ENCODE data around the gene GIPC2.

Gene GIPC2

GRCh38 chr1:78088486-78088885, 42.7 kb downstream of the GIPC2 start:
- Histone ChIP-seq H3K36me3 (ENCODE audit: insufficient read depth, low read length) (no peaks in the 10 kb centered on the region), H3K27me3 (ENCODE audit: control insufficient read depth, insufficient read depth, low read length) (no peaks in the 10 kb centered on the region), H3K4me2 (ENCODE audit: low read length) (no peak overlapping the region), H3K9me3 (replicated peaks; ENCODE audit: low read length) (no peaks in the 10 kb centered on the region), H3K9ac (ENCODE audit: low read depth, low read length) (no peak overlapping the region), H3K4me1 (ENCODE audit: control insufficient read depth, insufficient read depth, low read length) (peaks cover 16% of the 10 kb centered on the region), H3K4me3 (ENCODE audit: low read length) (no peak overlapping the region)

DNA sequence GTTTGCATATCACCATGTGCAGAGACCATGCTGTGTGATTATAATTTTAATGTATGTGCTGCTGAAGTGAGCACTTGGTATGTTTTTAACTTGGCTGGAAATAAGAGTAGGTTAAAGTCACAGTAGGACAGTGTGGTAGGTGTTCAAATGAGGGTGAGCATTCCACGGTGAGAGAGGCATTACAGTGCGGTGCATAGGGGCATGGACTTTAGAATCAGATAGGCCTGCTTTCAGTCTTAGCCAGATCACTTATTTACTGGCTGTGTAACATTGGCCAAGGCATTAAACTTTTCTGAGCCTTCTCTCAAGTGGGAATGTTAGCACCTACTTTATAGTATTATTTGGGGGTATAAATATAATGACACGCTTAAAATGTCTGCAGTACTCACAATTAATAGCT, 43.2 kb downstream of the GIPC2 start:
- Histone ChIP-seq H3K4me1 (ENCODE audit: control insufficient read depth, insufficient read depth, low read length) (peaks cover 21% of the 10 kb centered on the region), H3K4me3 (ENCODE audit: low read length) (no peak overlapping the region), H3K36me3 (ENCODE audit: insufficient read depth, low read length) (no peaks in the 10 kb centered on the region), H3K4me2 (ENCODE audit: low read length) (no peak overlapping the region), H3K9ac (ENCODE audit: low read depth, low read length) (no peak overlapping the region), H3K9me3 (replicated peaks; ENCODE audit: low read length) (no peaks in the 10 kb centered on the region), H3K27me3 (ENCODE audit: control insufficient read depth, insufficient read depth, low read length) (no peaks in the 10 kb centered on the region)

DNA sequence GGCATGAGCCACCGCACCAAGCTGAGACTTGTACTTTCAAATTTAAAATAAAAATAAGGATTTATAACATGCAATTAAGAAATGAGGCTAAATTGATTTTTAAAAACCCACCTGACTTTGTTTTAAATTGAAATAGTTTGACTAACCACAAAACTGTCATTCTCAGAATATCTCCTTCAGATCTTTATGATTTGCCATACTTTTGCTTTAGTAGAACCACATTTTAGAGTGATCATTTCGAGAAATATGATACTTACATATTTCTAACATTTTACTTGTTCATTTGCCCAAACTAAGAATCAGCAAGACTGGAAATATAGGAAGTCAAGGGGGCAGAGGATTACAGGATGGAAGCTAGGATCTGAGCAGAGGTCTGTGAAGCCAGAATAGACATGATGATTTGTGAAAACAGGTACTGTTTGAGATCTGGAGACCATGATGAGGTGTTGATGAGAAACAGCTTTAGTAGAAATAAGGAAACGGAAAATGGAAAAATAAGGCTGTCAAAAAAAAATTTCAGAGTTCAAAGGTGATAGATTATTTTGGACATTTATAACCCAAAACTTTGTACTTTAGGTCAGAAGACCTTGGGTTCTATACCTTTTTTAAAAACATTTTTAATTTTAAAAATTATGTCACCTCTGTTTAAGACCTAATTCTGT, 44.8 kb downstream of the GIPC2 start:
- Histone ChIP-seq H3K4me3 (ENCODE audit: low read length) (no peak overlapping the region), H3K36me3 (ENCODE audit: insufficient read depth, low read length) (no peaks in the 10 kb centered on the region), H3K4me1 (ENCODE audit: control insufficient read depth, insufficient read depth, low read length) (peaks cover 37% of the 10 kb centered on the region), H3K9ac (ENCODE audit: low read depth, low read length) (peak overlapping the region; percentile 3), H3K4me2 (ENCODE audit: low read length) (no peak overlapping the region), H3K27me3 (ENCODE audit: control insufficient read depth, insufficient read depth, low read length) (no peaks in the 10 kb centered on the region), H3K9me3 (replicated peaks; ENCODE audit: low read length) (no peaks in the 10 kb centered on the region)

GRCh38 chr1:78091215-78091813, 45.5 kb downstream of the GIPC2 start:
- Histone ChIP-seq H3K9me3 (replicated peaks; ENCODE audit: low read length) (no peaks in the 10 kb centered on the region), H3K36me3 (ENCODE audit: insufficient read depth, low read length) (no peaks in the 10 kb centered on the region), H3K4me2 (ENCODE audit: low read length) (no peak overlapping the region), H3K4me3 (ENCODE audit: low read length) (no peak overlapping the region), H3K4me1 (ENCODE audit: control insufficient read depth, insufficient read depth, low read length) (peaks cover 44% of the 10 kb centered on the region), H3K27me3 (ENCODE audit: control insufficient read depth, insufficient read depth, low read length) (no peaks in the 10 kb centered on the region), H3K9ac (ENCODE audit: low read depth, low read length) (no peak overlapping the region)

- Histone ChIP-seq H3K4me2 (ENCODE audit: low read length) (no peak overlapping the region), H3K27me3 (ENCODE audit: control insufficient read depth, insufficient read depth, low read length) (no peaks in the 10 kb centered on the region), H3K4me1 (ENCODE audit: control insufficient read depth, insufficient read depth, low read length) (peaks cover 50% of the 10 kb centered on the region), H3K4me3 (ENCODE audit: low read length) (no peak overlapping the region), H3K36me3 (ENCODE audit: insufficient read depth, low read length) (no peaks in the 10 kb centered on the region), H3K9me3 (replicated peaks; ENCODE audit: low read length) (no peaks in the 10 kb centered on the region), H3K9ac (ENCODE audit: low read depth, low read length) (no peak overlapping the region)
Observed at GRCh38 chr1:78091886-78092285, 46.1 kb downstream of the GIPC2 start.

DNA sequence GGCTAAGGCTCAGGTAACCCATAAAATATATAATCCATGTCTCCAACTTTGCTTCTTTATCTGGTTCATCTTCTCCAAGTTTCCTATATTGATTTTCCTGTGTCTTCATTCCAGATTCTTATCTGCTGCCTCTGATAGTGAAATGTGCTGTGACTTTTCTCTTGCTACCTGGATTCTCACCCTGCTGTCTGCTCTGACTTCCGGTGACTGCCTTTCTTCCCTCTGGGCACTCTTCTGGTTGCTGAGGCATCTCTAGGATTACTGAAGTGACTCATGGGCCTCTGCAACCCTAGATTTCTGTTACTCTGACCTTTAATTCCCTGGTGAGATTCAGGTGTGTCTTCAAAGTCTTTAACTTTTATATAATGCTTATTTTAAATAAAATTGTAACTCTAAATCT, 46.9 kb downstream of the GIPC2 start:
- Histone ChIP-seq H3K4me1 (ENCODE audit: control insufficient read depth, insufficient read depth, low read length) (peaks cover 57% of the 10 kb centered on the region), H3K27me3 (ENCODE audit: control insufficient read depth, insufficient read depth, low read length) (no peaks in the 10 kb centered on the region), H3K9ac (ENCODE audit: low read depth, low read length) (peak overlapping the region; percentile 16), H3K9me3 (replicated peaks; ENCODE audit: low read length) (no peaks in the 10 kb centered on the region), H3K36me3 (ENCODE audit: insufficient read depth, low read length) (no peaks in the 10 kb centered on the region), H3K4me2 (ENCODE audit: low read length) (no peak overlapping the region), H3K4me3 (ENCODE audit: low read length) (no peak overlapping the region)

DNA sequence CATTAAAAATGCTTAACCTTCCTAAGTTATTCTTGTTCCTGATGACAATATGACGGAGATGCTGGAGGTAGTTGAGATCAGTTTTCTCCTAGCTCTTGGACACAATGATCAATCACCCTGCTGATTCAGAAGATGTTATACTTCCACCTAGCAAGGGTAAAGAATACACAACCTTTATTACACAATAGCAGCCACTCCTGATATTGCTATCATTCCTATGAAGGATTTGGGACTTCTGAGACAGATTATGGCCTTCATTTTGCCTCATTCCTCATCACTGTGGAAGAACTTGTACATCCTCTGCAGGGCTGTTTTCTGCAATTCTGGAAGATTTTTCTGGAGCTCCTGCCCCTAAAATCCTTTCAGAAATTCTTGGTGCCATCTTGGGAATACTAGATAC, 47.8 kb downstream of the GIPC2 start:
- Histone ChIP-seq H3K9ac (ENCODE audit: low read depth, low read length) (no peak overlapping the region), H3K4me3 (ENCODE audit: low read length) (no peak overlapping the region), H3K9me3 (replicated peaks; ENCODE audit: low read length) (no peaks in the 10 kb centered on the region), H3K36me3 (ENCODE audit: insufficient read depth, low read length) (no peaks in the 10 kb centered on the region), H3K27me3 (ENCODE audit: control insufficient read depth, insufficient read depth, low read length) (no peaks in the 10 kb centered on the region), H3K4me1 (ENCODE audit: control insufficient read depth, insufficient read depth, low read length) (peaks cover 63% of the 10 kb centered on the region), H3K4me2 (ENCODE audit: low read length) (no peak overlapping the region)

GRCh38 chr1:78094639-78095038, 48.9 kb downstream of the GIPC2 start:
- H3K27me3 ChIP-seq (ENCODE audit: control insufficient read depth, insufficient read depth, low read length), result no peaks in the 10 kb centered on the region
- H3K4me3 ChIP-seq (ENCODE audit: low read length), result peak overlapping the region; percentile 35
- H3K4me1 ChIP-seq (ENCODE audit: control insufficient read depth, insufficient read depth, low read length), result peaks cover 63% of the 10 kb centered on the region
- H3K36me3 ChIP-seq (ENCODE audit: insufficient read depth, low read length), result no peaks in the 10 kb centered on the region
- H3K9ac ChIP-seq (ENCODE audit: low read depth, low read length), result peak overlapping the region; percentile 84
- H3K4me2 ChIP-seq (ENCODE audit: low read length), result peak overlapping the region; percentile 55
- no peaks in the 10 kb centered on the region for H3K9me3 ChIP-seq (replicated peaks; ENCODE audit: low read length)

DNA sequence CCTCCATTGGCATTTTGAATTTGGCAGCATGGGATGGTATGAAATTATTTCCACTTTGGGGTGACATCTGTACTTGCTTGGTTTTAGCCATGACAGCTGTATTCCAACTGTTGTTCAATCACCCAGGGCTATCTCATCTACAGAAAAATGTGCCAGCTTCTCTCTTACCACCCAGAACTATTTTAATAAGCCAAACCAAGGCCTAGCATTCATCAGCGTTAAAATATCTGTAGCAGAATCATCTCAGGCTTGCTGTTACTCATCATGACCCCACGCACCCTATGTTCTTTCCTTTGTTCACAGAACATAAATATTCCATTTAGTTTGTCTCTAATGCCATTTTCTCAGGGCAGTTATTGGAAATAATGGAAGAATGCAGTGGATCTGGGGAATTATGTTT, 49.8 kb downstream of the GIPC2 start:
- Histone ChIP-seq H3K9ac (ENCODE audit: low read depth, low read length) (peak overlapping the region; percentile 84), H3K4me3 (ENCODE audit: low read length) (peak overlapping the region; percentile 35)

DNA sequence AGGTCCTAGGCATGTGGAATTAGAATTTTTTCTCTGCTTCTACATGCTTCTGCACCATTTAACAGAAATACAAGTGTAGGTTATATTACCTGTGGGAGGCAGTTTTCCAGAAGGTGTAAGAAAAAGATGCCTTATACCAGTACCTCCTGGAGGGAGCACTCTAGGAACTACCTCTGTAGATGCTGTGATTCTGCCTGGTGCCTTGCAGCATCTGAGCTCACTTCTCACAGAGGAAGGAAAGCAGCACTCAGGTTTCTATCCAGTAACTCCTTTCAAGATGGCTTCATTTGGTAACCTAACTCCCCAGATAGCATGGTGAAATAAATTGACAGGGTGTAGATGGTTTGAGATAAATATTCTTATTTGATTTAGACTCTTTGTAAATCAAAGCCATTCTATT, 50.3 kb downstream of the GIPC2 start:
- peak overlapping the region; percentile 56 for H3K4me2 ChIP-seq (ENCODE audit: low read length)
- no peaks in the 10 kb centered on the region for H3K9me3 ChIP-seq (replicated peaks; ENCODE audit: low read length)
- peaks cover 73% of the 10 kb centered on the region for H3K4me1 ChIP-seq (ENCODE audit: control insufficient read depth, insufficient read depth, low read length)
- H3K4me3 ChIP-seq (ENCODE audit: low read length), result peak overlapping the region; percentile 38
- H3K9ac ChIP-seq (ENCODE audit: low read depth, low read length), result peak overlapping the region; percentile 84
- H3K36me3 ChIP-seq (ENCODE audit: insufficient read depth, low read length), result no peaks in the 10 kb centered on the region
- H3K27me3 ChIP-seq (ENCODE audit: control insufficient read depth, insufficient read depth, low read length), result no peaks in the 10 kb centered on the region

More for the DNA sequence above, 49.8 kb downstream of the GIPC2 start:
- H3K36me3 ChIP-seq (ENCODE audit: insufficient read depth, low read length), result no peaks in the 10 kb centered on the region
- H3K4me1 ChIP-seq (ENCODE audit: control insufficient read depth, insufficient read depth, low read length), result peaks cover 71% of the 10 kb centered on the region
- H3K9me3 ChIP-seq (replicated peaks; ENCODE audit: low read length), result no peaks in the 10 kb centered on the region
- peak overlapping the region; percentile 56 for H3K4me2 ChIP-seq (ENCODE audit: low read length)
- H3K27me3 ChIP-seq (ENCODE audit: control insufficient read depth, insufficient read depth, low read length), result no peaks in the 10 kb centered on the region

- Histone ChIP-seq H3K9ac (ENCODE audit: low read depth, low read length) (peak overlapping the region; percentile 84), H3K9me3 (replicated peaks; ENCODE audit: low read length) (no peaks in the 10 kb centered on the region), H3K4me2 (ENCODE audit: low read length) (peak overlapping the region; percentile 56), H3K36me3 (ENCODE audit: insufficient read depth, low read length) (no peaks in the 10 kb centered on the region), H3K4me3 (ENCODE audit: low read length) (no peak overlapping the region), H3K4me1 (ENCODE audit: control insufficient read depth, insufficient read depth, low read length) (peaks cover 79% of the 10 kb centered on the region), H3K27me3 (ENCODE audit: control insufficient read depth, insufficient read depth, low read length) (no peaks in the 10 kb centered on the region)
Observed at GRCh38 chr1:78096976-78097375, 51.2 kb downstream of the GIPC2 start.

DNA sequence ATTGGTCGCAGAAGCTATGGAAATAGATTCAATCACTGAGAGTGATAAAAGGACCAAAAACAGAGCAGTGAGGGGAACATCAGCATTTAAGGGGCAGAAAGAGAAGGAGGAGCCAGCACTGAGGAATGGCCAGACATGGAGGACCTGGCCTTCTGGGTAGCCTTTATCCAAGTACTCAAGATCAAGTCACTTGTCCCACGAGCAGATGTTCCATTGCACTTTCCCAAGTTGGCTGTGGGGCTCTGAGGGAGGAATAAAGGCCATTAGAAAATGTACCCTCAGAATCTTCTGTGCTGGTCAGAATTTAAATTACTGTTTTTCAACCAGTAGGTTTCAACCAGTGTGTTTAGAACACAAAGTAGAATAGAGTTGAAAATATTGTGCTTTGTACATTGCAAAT, 55.3 kb downstream of the GIPC2 start:
- peak overlapping the region; percentile 79 for H3K4me2 ChIP-seq (ENCODE audit: low read length)
- peak overlapping the region; percentile 95 for H3K9ac ChIP-seq (ENCODE audit: low read depth, low read length)
- H3K27me3 ChIP-seq (ENCODE audit: control insufficient read depth, insufficient read depth, low read length), result no peaks in the 10 kb centered on the region
- no peaks in the 10 kb centered on the region for H3K9me3 ChIP-seq (replicated peaks; ENCODE audit: low read length)
- peaks cover 74% of the 10 kb centered on the region for H3K4me1 ChIP-seq (ENCODE audit: control insufficient read depth, insufficient read depth, low read length)
- H3K4me3 ChIP-seq (ENCODE audit: low read length), result peak overlapping the region; percentile 9
- no peaks in the 10 kb centered on the region for H3K36me3 ChIP-seq (ENCODE audit: insufficient read depth, low read length)
